ENCODE measurements around the gene TUBA4A.

Gene TUBA4A

GRCh38 chr2:219286436-219287115 lies 32.9 kb upstream of the TUBA4A start:
- no peak for DNase-seq (ENCODE audit: low read depth)

DNA sequence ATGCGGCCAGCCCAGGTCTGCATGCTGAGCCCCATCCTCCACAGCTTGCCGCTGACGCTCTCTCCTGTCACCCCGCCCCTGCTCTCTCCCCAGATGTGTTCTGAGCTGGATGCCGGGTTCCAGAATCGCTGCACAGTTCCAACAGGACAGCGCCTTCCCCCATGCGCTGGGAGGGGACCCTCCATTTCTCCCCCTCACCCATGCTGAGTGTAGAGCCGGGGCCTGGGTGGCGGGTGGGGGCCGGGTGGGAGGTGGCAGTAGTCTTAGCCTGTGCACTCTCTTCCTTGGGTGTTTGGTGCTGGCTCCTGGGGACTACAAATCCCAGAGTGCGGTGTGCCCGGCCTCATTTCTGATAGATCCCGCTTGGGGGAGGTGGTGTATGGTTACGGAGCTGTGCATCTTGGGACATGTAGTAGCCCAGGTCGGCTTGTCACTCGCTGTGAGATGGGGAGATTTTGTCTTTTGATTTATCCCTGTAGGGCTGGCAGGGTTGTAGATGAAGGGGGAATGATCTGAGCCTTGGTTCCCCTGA lies 32.2 kb upstream of the TUBA4A start:
- DNase-seq (ENCODE audit: low read depth) = no peak

GRCh38 chr2:219285373-219285735 lies 31.6 kb upstream of the TUBA4A start:
- DNase-seq (ENCODE audit: low read depth) = no peak

DNA sequence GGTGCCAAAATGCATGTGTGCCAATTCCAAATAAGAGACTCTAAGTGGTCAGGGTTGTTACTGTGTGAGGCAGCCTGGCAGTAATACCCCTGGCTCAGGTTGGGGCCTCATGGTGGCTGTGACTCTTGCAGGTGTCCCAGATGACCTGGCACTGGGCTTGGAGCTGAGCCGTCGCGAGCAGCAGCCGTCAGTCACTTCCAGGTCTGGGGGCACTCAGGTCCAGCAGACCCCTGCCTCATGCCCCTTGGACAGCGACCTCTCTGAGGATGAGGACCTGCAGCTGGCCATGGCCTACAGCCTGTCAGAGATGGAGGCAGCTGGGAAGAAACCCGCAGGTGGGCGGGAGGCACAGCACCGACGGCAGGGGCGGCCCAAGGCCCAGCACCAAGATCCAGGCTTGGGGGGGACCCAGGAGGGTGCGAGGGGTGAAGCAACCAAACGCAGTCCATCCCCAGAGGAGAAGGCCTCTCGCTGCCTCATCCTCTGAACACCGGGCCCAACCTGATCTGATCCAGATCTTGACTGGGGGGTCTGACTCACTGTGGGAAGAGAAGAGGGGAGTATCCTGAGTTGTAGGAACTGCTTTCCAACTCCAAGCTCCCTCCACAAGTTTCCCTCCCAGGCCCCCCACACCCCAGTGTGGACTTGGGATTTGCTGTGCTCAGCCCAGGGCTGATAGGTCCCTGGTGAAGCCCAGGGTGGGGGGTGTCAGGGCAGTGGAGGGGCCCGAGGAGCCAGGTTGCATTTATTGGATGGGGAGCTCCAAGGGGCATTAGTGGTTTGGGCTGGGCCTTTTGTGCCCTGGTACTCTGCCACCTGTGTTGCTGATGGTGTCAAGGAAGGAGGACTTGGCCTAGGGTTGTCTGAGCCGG lies 31.0 kb upstream of the TUBA4A start:
- DNase-seq (ENCODE audit: low read depth) = no peak

- DNase-seq (ENCODE audit: low read depth) = no peak
Observed at GRCh38 chr2:219282943-219283581, 29.3 kb upstream of the TUBA4A start.

GRCh38 chr2:219282375-219282774 lies 28.7 kb upstream of the TUBA4A start:
- no peak for DNase-seq (ENCODE audit: low read depth)

DNA sequence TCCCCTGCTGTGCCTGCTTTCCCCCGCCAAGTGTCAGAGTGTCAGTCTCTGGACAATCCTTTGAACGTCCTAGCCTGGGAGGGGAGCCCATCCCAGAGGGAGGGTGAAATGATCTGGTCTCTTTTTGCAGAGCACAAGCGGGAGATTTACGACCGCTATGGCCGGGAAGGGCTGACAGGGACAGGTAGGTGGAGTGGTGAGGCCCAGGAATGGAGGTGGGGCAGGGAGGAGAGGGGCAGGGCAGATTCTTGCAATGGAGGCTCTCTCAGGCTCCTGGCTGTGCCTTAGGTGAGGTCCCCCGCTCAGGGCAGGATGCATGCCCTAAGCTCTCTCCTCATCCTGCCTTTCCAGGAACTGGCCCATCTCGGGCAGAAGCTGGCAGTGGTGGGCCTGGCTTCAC lies 27.9 kb upstream of the TUBA4A start:
- DNase-seq (ENCODE audit: low read depth) = no peak

DNA sequence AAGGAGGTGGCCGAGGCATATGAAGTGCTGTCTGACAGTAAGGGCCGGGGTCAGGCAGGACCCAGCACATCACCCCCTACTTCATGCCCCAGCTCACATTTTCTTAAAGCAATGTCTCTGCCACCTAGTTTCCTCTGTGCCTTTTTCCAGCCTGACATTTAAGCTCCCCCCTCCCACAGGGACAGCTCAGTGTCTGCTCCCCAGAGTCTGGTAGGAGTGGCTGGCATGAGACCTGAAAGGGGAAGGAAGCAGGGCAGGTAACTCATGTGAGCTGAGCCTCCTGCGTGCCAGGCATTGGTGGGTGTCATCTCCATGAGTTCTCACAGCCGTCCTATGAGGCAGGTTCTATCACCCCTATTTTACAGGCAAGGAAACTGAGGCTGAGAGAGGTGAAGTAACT lies 26.9 kb upstream of the TUBA4A start:
- DNase-seq (ENCODE audit: low read depth) = no peak

- no peak for DNase-seq (ENCODE audit: low read depth)
Observed at GRCh38 chr2:219279916-219280516, 26.3 kb upstream of the TUBA4A start.

- DNase-seq (ENCODE audit: low read depth) = peak; percentile 96
Observed at GRCh38 chr2:219279151-219279915, 25.6 kb upstream of the TUBA4A start, which contains the start of gene DNAJB2. DNAJB2 (plus strand) TSS chr2:219279366; CDS start chr2:219279834, 468 bp downstream.

DNA sequence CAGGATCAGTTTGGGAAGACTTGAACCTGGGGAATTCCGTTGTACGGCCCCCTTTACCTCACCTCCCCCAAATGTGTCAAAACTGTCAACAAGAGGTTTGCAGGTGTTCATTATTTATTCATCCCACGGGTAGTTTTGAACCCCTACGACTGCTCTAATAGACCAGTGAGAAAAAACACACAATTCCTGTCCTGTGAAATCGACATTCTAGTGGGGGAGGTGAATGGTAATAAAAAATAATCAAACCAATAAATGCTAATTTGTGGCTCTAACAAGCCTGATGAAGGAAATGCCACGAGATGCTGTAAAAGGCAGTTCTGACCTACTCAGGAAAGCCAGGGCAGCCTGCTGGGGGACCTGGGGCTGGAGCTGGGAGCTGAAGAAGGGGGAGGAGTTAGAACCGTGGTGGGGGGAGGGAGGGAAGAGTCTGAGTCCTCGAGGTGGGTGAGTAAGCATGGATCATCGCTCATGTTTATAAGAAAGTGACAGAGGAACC lies 25.0 kb upstream of the TUBA4A start:
- DNase-seq (ENCODE audit: low read depth) = no peak

DNA sequence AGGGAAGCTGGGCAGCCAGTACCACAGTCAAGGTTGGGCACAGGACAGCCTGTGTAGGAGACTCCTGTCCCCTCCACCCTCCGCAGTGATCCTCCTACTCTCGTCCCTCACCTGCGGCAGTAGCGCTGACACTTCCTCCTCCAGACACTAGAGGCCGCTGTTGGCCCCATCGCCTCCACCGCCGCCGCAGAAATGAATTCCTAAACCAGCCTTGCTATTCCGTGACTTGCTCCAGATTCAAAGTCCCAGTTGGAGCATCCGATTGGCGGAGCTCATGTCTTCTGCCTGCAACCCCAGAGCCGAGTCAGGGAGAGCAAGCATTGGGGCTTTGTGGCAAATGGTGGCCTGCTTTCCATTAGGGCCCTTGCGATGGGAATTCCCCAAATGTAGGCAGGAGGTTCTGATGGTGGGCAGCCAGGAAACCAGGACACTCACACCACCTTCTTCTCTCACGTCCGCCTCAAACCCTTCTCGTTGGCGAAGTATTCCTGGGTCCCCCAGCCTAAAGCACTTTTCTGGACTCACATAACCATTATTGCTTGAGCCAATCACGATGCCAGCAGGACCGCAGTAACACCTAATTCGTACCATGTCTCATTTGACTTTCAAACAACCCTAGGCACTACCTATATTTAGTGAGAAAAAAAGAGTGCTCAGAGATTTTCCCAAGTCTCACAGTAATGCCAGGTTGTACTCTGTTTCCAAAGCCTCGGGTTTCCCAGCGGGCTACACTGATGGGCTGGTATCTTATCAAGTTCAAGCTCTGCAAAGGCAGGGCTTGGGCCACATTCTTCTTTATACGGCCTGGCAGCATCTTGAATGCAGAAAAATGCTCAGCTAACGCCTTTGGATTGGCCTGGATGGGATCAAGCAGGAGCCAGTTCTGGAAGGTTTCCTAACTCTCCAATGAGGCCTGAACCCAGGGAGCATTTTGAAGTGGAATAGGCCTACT lies 24.3 kb upstream of the TUBA4A start:
- peak; percentile 63 for DNase-seq (ENCODE audit: low read depth)

DNA sequence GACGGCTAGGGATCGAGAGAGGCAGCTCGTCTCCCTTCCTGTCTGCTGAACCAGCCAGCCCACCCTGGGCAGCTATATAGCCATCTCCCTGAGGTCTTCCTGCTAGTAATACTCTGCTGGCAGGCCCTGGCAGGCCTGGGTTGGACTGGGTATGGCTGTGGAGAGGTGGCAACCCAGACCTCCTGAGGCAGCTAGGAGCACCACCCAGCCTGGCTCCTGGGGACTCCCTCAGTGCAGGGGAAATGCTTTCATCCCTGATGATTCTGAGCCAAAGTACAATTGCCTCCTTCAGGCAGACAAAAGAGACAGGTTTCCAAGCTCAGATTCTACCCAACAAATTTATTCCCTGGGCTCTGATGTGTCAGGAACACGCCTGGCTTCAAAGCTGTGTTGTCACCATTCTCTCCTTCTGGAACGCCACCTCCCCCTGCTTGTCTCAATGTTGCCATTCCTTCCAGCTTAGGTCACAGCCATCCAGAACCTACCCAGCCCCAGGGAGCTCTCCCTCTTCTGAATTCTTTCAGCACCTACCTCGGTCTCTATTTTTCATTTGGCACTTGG lies 20.7 kb upstream of the TUBA4A start:
- DNase-seq (ENCODE audit: low read depth) = no peak

DNA sequence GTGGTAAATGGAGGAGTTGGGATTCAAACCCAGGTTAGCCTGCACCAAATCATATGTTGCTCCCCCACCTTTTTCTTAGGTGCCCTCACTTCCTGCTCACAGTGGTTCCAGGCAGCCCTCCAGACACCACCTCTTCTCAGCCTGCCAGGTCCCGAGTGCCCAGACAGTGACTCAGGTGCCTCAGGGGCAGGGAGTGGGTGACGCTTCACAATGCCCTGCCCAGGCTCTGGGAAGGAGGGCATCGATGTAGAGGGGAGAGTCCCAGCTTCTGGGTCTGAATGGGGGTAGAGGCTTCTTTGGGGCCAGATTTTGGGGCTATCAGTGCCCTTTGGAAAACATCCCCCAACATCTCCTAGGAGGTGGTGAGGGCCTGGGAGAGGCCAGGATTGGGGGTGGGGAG lies 20.2 kb upstream of the TUBA4A start:
- DNase-seq (ENCODE audit: low read depth) = no peak

DNA sequence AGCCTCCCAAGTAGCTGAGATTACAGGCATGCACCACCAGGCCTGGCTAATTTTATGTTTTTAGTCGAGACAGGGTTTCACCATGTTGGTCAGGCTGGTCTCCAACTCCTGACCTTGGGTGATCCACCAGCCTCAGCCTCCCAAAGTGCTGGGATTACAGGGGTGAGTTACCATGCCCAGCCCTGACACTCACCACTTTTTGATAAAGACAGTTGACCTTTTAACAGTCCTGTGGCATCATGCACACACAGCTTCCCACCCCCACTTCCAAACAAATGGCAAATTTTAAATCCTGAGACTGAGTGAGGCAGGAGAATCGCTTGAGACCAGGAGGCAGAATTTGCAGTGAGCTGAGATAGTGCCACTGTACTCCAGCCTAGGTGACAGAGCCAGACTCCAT lies 19.3 kb upstream of the TUBA4A start:
- DNase-seq (ENCODE audit: low read depth) = no peak

GRCh38 chr2:219272356-219272755 lies 18.6 kb upstream of the TUBA4A start:
- DNase-seq (ENCODE audit: low read depth) = no peak

GRCh38 chr2:219271021-219271420 lies 17.3 kb upstream of the TUBA4A start:
- DNase-seq (ENCODE audit: low read depth) = no peak

- DNase-seq (ENCODE audit: low read depth) = no peak
Observed at GRCh38 chr2:219270055-219270372, 16.3 kb upstream of the TUBA4A start.

DNA sequence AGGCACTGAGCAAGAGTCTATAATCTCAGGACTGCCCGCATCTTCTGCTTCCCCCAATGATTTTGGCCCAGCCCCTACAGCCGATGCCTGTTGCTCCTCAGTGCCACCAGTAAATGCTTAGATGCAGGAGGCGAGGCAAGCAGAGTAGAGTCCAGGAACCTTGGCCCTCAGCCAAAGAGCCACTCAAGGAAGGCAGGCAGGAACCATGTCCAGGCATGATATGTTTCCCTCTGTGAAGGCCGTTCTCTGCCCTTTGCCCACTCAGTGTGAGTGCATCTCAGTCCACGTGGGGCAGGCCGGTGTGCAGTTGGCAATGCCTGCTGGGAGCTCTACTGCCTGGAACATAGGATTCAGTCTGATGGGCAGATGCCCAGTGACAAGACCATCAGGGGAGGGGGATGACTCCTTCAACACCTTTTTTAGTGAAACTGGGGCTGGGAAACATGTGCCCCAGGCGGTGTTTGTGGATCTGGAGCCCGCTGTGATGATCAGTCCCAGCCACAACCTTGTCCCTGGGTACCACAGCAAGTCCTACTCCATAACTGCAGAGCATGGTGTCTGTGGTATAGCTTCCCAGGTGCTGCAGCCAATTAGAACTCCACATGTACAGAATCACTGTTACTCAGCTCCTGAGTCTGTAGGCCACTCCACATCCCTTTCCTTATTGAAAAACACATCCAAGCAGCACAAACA lies 15.8 kb upstream of the TUBA4A start:
- no peak for DNase-seq (ENCODE audit: low read depth)
